Neural cell (in vitro differentiated cells): ENCODE results near the gene NRARP. TPM values are rescaled to one million over a fixed set of nuclear protein-coding genes. Genes with fewer than 3 reads are reported as not detected.

Experiments used
- H2AFZ ChIP-seq: fragments of 200-600, 300-800 bp; sonication (generic), shearing (Covaris generic); 2 replicates; pipeline ENCODE4 v1.6.0; 2014; ENCODE audit warnings: low read depth, mild to moderate bottlenecking, antibody characterized with exemption, low read length, moderate library complexity
- H3F3A ChIP-seq: fragments of 200-600 bp; shearing (Covaris generic); 2 replicates; pipeline ENCODE4 v1.6.1; 2016; ENCODE audit warnings: mild to moderate bottlenecking, moderate library complexity, mixed read lengths, antibody characterized with exemption, low read length; ENCODE audit not compliant: insufficient read depth, poor library complexity, severe bottlenecking
- H3K27ac ChIP-seq: fragments of 200-600, 300-800 bp; sonication (generic), shearing (Covaris generic); 2 replicates; pipeline ENCODE4 v1.5.1; 2014; ENCODE audit warnings: mild to moderate bottlenecking, low read length, moderate library complexity
- H3K27me3 ChIP-seq: fragments of 300-800, 200-600 bp; sonication (generic), shearing (Covaris generic); 2 replicates; pipeline ENCODE4 v1.6.0; 2014; ENCODE audit warnings: mild to moderate bottlenecking, low read depth, low read length, moderate library complexity; ENCODE audit not compliant: insufficient read depth
- H3K36me3 ChIP-seq: fragments of 300-800, 200-600 bp; sonication (generic), shearing (Covaris generic); 2 replicates; pipeline ENCODE4 v1.5.1; 2014; ENCODE audit warnings: mild to moderate bottlenecking, antibody characterized with exemption, low read length, moderate library complexity; ENCODE audit not compliant: insufficient read depth
- H3K4me2 ChIP-seq: fragments of 300-800, 200-600 bp; sonication (generic), shearing (Covaris generic); 2 replicates; pipeline ENCODE4 v1.6.0; 2014; ENCODE audit warnings: mild to moderate bottlenecking, low read length
- H3K4me3 ChIP-seq: fragments of 300-800, 200-600 bp; sonication (generic), shearing (Covaris generic); 2 replicates; pipeline ENCODE4 v1.5.1; 2014; ENCODE audit warnings: mild to moderate bottlenecking, low read length, moderate library complexity
- H3K79me2 ChIP-seq: fragments of 200-600 bp; shearing (Covaris generic); replicated peaks from 2 replicates; pipeline ENCODE4 v1.6.0; 2014; ENCODE audit warnings: mild to moderate bottlenecking, low read length, moderate library complexity; ENCODE audit not compliant: insufficient read depth
- H3K9ac ChIP-seq: fragments of 300-800, 200-600 bp; sonication (generic), shearing (Covaris generic); 2 replicates; pipeline ENCODE4 v1.6.1; 2016; ENCODE audit warnings: mild to moderate bottlenecking, low read length, mixed read lengths
- H3K9me2 ChIP-seq: fragments of 200-600 bp; shearing (Covaris generic); 2 replicates; pipeline ENCODE4 v1.6.1; 2016; ENCODE audit warnings: mild to moderate bottlenecking, low read length, mixed read lengths; ENCODE audit not compliant: insufficient read depth
- H3K9me3 ChIP-seq: fragments of 200-600, 300-800 bp; sonication (generic), shearing (Covaris generic); 2 replicates; pipeline ENCODE4 v1.6.1; 2016; ENCODE audit warnings: mild to moderate bottlenecking, mixed run types, low read length, moderate library complexity, mixed read lengths
- H4K20me1 ChIP-seq: fragments of 200-600 bp; shearing (Covaris generic); 2 replicates; pipeline ENCODE4 v1.6.1; 2016; ENCODE audit warnings: mild to moderate bottlenecking, mixed run types; ENCODE audit not compliant: insufficient read depth
- EP300 ChIP-seq: fragments of 450-650 bp; conservative IDR thresholded peaks from 2 replicates; pipeline ENCODE4 v1.6.1; 2014; ENCODE audit warnings: antibody characterized with exemption, mild to moderate bottlenecking, moderate library complexity; ENCODE audit not compliant: poor library complexity, severe bottlenecking
- EZH2 ChIP-seq: fragments of 200-600, 300-800 bp; shearing (Covaris generic), sonication (generic); IDR thresholded peaks from 2 replicates; pipeline ENCODE4 v1.6.1; 2014; ENCODE audit warnings: antibody characterized with exemption, low read length, borderline replicate concordance, mild to moderate bottlenecking; ENCODE audit not compliant: insufficient read depth, poor library complexity, severe bottlenecking
- MXI1 ChIP-seq: fragments of 450-650 bp; conservative IDR thresholded peaks from 2 replicates; pipeline ENCODE4 v1.6.1; 2014; ENCODE audit warnings: antibody characterized with exemption, mild to moderate bottlenecking; ENCODE audit not compliant: poor library complexity, severe bottlenecking
- POLR2AphosphoS5 ChIP-seq: IDR thresholded peaks from 2 replicates; pipeline ENCODE4 v1.6.1; 2012
- RAD21 ChIP-seq: fragments of 450-650 bp; conservative IDR thresholded peaks from 2 replicates; pipeline ENCODE4 v1.6.1; 2014; ENCODE audit warnings: antibody characterized with exemption, mild to moderate bottlenecking, moderate library complexity
- SMC3 ChIP-seq: fragments of 450-650 bp; conservative IDR thresholded peaks from 2 replicates; pipeline ENCODE4 v1.6.1; 2014; ENCODE audit warnings: antibody characterized with exemption, mild to moderate bottlenecking, moderate library complexity; ENCODE audit not compliant: poor library complexity
- TAF1 ChIP-seq: IDR thresholded peaks from 2 replicates; pipeline ENCODE4 v1.6.1; 2012; ENCODE audit warnings: low read depth
- polyA plus RNA-seq: library from polyadenylated mRNA; depleted of rRNA; stranded (reverse); fragments of >200 nt; gene quantifications from 2 replicates; pipeline ENCODE4 v1.2.3, GENCODE V29; 2014
- TF ChIP-seq, protein P1 (sequence below): IDR thresholded peaks from 2 replicates; pipeline ENCODE4 v1.6.1; 2012; ENCODE audit warnings: borderline replicate concordance
- TF ChIP-seq, protein P2 (sequence below): fragments of 450-650 bp; IDR thresholded peaks from 2 replicates; pipeline ENCODE4 v1.5.1; 2014; ENCODE audit warnings: antibody characterized with exemption, mild to moderate bottlenecking, moderate library complexity; ENCODE audit not compliant: poor library complexity, severe bottlenecking

Gene NRARP
- polyA plus RNA-seq, 1 donor from 2014 or later: 2.3 TPM

DNA sequence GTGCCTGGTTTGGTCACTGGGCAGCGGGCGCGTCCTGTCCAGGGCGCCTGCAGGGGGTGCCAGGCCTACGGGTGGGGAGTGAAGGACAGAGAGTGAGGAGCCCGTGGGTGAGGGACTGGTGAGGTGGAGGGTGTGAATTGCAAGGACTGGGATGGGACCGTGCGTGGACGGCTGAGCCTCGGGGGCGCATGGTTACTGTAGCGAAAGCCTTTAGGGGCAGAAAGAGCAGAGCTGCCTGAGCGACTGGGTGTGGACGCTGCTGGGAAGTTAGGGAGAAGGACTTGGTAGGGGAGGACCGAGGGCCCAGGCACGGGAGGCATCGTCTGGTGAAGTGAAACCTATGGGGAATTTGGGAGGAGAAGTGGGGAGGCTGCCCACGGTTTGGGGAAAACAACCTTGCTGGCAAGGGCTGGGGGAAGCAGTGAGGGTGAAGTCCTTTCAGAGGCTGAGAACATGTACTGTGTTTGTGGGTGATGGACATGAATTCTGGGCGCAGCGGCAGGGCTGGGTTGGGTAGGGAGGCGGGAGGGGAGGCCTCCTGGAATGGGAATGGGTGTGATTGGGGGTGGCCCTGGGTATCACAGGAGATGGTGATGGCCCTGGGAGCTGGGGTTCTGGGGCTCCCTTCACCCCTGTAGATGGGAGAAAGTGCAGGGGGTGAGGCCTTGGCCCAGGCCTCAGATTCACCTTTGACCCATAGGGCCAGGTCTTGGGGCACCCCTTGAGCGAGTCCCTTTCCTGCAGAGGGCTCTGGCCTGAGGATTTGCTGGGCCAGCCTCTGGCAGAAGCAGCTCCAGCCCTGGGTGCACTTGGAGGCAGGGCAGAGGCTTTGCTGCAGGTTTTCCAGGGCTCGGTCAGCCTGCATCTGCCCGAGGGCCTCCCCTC, 26.2 kb downstream of the NRARP start:
- Histone ChIP-seq H2AFZ (no peak overlapping the region), H3K9ac (no peak overlapping the region), H3K79me2 (no peaks in the 10 kb centered on the region), H3K4me3 (no peak overlapping the region), H4K20me1 (no peaks in the 10 kb centered on the region), H3K4me2 (no peak overlapping the region), H3K9me3 (no peaks in the 10 kb centered on the region), H3K27ac (no peak overlapping the region), H3K9me2 (no peaks in the 10 kb centered on the region), H3F3A (no peaks in the 10 kb centered on the region), H3K27me3 (peaks cover 6% of the 10 kb centered on the region), H3K36me3 (peaks cover 7% of the 10 kb centered on the region)
- TF ChIP-seq TAF1: no peak
- no peak for TF ChIP-seq SMC3
- TF ChIP-seq EP300: no peak
- TF ChIP-seq POLR2AphosphoS5: no peak
- TF ChIP-seq EZH2: no peak
- no peak for TF ChIP-seq MXI1
- TF ChIP-seq, protein P1, sequence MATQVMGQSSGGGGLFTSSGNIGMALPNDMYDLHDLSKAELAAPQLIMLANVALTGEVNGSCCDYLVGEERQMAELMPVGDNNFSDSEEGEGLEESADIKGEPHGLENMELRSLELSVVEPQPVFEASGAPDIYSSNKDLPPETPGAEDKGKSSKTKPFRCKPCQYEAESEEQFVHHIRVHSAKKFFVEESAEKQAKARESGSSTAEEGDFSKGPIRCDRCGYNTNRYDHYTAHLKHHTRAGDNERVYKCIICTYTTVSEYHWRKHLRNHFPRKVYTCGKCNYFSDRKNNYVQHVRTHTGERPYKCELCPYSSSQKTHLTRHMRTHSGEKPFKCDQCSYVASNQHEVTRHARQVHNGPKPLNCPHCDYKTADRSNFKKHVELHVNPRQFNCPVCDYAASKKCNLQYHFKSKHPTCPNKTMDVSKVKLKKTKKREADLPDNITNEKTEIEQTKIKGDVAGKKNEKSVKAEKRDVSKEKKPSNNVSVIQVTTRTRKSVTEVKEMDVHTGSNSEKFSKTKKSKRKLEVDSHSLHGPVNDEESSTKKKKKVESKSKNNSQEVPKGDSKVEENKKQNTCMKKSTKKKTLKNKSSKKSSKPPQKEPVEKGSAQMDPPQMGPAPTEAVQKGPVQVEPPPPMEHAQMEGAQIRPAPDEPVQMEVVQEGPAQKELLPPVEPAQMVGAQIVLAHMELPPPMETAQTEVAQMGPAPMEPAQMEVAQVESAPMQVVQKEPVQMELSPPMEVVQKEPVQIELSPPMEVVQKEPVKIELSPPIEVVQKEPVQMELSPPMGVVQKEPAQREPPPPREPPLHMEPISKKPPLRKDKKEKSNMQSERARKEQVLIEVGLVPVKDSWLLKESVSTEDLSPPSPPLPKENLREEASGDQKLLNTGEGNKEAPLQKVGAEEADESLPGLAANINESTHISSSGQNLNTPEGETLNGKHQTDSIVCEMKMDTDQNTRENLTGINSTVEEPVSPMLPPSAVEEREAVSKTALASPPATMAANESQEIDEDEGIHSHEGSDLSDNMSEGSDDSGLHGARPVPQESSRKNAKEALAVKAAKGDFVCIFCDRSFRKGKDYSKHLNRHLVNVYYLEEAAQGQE: no peak
- no peak for TF ChIP-seq RAD21
- TF ChIP-seq, protein P2, sequence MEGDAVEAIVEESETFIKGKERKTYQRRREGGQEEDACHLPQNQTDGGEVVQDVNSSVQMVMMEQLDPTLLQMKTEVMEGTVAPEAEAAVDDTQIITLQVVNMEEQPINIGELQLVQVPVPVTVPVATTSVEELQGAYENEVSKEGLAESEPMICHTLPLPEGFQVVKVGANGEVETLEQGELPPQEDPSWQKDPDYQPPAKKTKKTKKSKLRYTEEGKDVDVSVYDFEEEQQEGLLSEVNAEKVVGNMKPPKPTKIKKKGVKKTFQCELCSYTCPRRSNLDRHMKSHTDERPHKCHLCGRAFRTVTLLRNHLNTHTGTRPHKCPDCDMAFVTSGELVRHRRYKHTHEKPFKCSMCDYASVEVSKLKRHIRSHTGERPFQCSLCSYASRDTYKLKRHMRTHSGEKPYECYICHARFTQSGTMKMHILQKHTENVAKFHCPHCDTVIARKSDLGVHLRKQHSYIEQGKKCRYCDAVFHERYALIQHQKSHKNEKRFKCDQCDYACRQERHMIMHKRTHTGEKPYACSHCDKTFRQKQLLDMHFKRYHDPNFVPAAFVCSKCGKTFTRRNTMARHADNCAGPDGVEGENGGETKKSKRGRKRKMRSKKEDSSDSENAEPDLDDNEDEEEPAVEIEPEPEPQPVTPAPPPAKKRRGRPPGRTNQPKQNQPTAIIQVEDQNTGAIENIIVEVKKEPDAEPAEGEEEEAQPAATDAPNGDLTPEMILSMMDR: no peak

DNA sequence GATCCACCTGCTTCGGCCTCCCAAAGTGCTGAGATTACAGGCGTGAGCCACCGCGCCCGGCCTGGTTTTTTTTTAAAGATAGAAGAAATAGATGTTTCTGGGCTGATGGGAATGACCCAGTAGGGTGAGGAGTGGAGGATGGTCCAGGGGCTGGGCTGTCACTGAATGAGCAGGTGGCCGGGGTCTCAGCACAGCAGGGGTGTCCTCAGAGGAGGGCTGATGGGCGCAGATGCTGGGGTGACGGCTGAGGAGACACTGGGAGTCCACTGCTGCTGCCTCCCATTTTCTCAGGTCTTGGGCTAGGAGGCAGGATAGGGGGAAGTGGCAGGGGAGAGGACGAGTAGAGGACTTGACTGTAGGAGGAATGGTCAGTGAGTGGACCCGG, 26.9 kb downstream of the NRARP start:
- H3K9ac ChIP-seq: no peak overlapping the region
- peaks cover 7% of the 10 kb centered on the region for H3K36me3 ChIP-seq
- no peaks in the 10 kb centered on the region for H3K9me3 ChIP-seq
- H3K4me3 ChIP-seq: no peak overlapping the region
- TF ChIP-seq, protein P1: no peak
- TF ChIP-seq TAF1 (no peak), SMC3 (no peak), RAD21 (no peak), EZH2 (no peak), EP300 (no peak)
- TF ChIP-seq, protein P2: no peak
- no peaks in the 10 kb centered on the region for H4K20me1 ChIP-seq
- no peaks in the 10 kb centered on the region for H3K27me3 ChIP-seq
- H2AFZ ChIP-seq: no peak overlapping the region
- H3F3A ChIP-seq: no peaks in the 10 kb centered on the region
- no peak overlapping the region for H3K4me2 ChIP-seq
- H3K9me2 ChIP-seq: no peaks in the 10 kb centered on the region
- no peak overlapping the region for H3K27ac ChIP-seq
- H3K79me2 ChIP-seq: no peaks in the 10 kb centered on the region
